ENCODE measurements around the gene LYSMD3. TPM values are rescaled to one million over a fixed set of nuclear protein-coding genes. Genes with fewer than 3 reads are reported as not detected.

Gene LYSMD3
- total and polyA plus RNA-seq, 9 of the 15 experiments (the other 6 are each of a cell fraction or from before 2014, with no cell fraction given): 9.5 to 42.3 (median 20.7) TPM

GRCh38 chr5:90474235-90475107 is 54.9 kb downstream of the LYSMD3 start, which contains the start of the genes MBLAC2 and POLR3G (continued):
- TF ChIP-seq CREB1 (IDR thresholded peaks at IDR 0.05) (peak; percentile 47), CREB1 (CRISPR knock-in tag; IDR thresholded peaks at IDR 0.05) (peak; percentile 55; the same call in 1 of the 2 replicates), ZNF398 (CRISPR knock-in tag; IDR thresholded peaks at IDR 0.05) (no peak), VEZF1 (CRISPR knock-in tag; IDR thresholded peaks at IDR 0.05) (peak; percentile 84), ZNF77 (CRISPR knock-in tag; IDR thresholded peaks at IDR 0.05) (no peak), MXD1 (CRISPR knock-in tag; IDR thresholded peaks at IDR 0.05; ENCODE audit: borderline replicate concordance, poor library complexity, severe bottlenecking) (no peak), NR3C1 (CRISPR knock-in tag; IDR thresholded peaks at IDR 0.05) (no peak; the same call in 1 of the 2 replicates), RB1 (IDR thresholded peaks at IDR 0.05; ENCODE audit: low read depth) (peak; percentile 89), ZNF140 (CRISPR knock-in tag; IDR thresholded peaks at IDR 0.05) (no peak), MCM5 (IDR thresholded peaks at IDR 0.05; ENCODE audit: low read depth) (no peak), SREBF2 (CRISPR knock-in tag; IDR thresholded peaks at IDR 0.05) (no peak), GTF2E2 (tag; IDR thresholded peaks at IDR 0.05) (0 out of 2 replicates have a peak, but pooled peaks have one; percentile 44), NKRF (IDR thresholded peaks at IDR 0.05; ENCODE audit: borderline replicate concordance) (peak; percentile 84; the same call in 1 of the 2 replicates), SMAD4 (CRISPR knock-in tag; conservative IDR thresholded peaks at IDR 0.05) (no peak; the same call in 1 of the 2 replicates), BCOR (IDR thresholded peaks at IDR 0.05) (peak; percentile 74; the same call in 1 of the 2 replicates), ZKSCAN1 (IDR thresholded peaks at IDR 0.05; ENCODE audit: low read depth, low read length) (peak; percentile 19; the same call in 1 of the 2 replicates), JUN (IDR thresholded peaks at IDR 0.05; ENCODE audit: borderline replicate concordance, low read depth, low read length) (no peak), JUN (CRISPR knock-in tag; IDR thresholded peaks at IDR 0.05; ENCODE audit: borderline replicate concordance) (no peak), NRF1 (conservative IDR thresholded peaks at IDR 0.05 in 1 of 2, IDR thresholded peaks at IDR 0.05 in 1 of 2) (peak; percentile 85 to 87), SREBF1 (IDR thresholded peaks at IDR 0.05; ENCODE audit: borderline replicate concordance, low read depth, low read length) (no peak), TCF7 (IDR thresholded peaks at IDR 0.05; ENCODE audit: borderline replicate concordance) (no peak; the same call in 1 of the 2 replicates), ZNF444 (CRISPR knock-in tag; IDR thresholded peaks at IDR 0.05) (no peak), HCFC1 (IDR thresholded peaks at IDR 0.05; ENCODE audit: low read depth, low read length) (peak; percentile 44), TCF7L2 (IDR thresholded peaks at IDR 0.05; ENCODE audit: low read depth, low read length) (no peak)

Data from K562 (cell line).